IMR-90 (cell line): ENCODE data around the gene IFT25. TPM values are rescaled to one million over a fixed set of nuclear protein-coding genes. Genes with fewer than 3 reads are reported as not detected.
A peak's percentile ranks its signal among the peaks of the same experiment; 100 is the strongest.

ENCODE experiments used
- ATAC-seq: fragments of 200-7000 bp; cut with Tn5 transposase; 2 replicates; pipeline ENCODE4 v1.9.1; 2020; ENCODE audit warnings: low read depth, mild to moderate bottlenecking, moderate library complexity
- BruUV-seq: library from RNA; stranded (reverse); fragments of 400-500 nt; replicated peaks from 2 replicates; lab custom pipeline; 2021; lab: Mats Ljungman, UMichigan
- CTCF ChIA-PET: fragments of 300-600 bp; formaldehyde crosslinking; extraction: SDS; loops from one replicate; lab custom pipeline; 2021; ENCODE audit warnings: antibody characterized with exemption; lab: Yijun Ruan, JAX
- POLR2A ChIA-PET: fragments of 300-600 bp; sonication (Branson Sonifier 250); formaldehyde crosslinking; loops from one replicate; lab custom pipeline; 2022; ENCODE audit warnings: antibody characterized with exemption; ENCODE audit not compliant: unreplicated experiment; lab: Charles Lee
- DNase-seq: peaks from one replicate; pipeline ENCODE4 v3.0.0; 2013
- H2AFZ ChIP-seq: replicated peaks from 2 replicates; pipeline ENCODE3; 2013; ENCODE audit warnings: low read length, mild to moderate bottlenecking; ENCODE audit not compliant: poor library complexity
- H2AK5ac ChIP-seq: 2 replicates; pipeline ENCODE4 v1.6.1; 2013; ENCODE audit warnings: low read depth, low read length, inconsistent platforms
- H2AK9ac ChIP-seq: replicated peaks from 2 replicates; pipeline ENCODE3; 2013; ENCODE audit warnings: mild to moderate bottlenecking, low read depth, low read length, moderate library complexity; ENCODE audit not compliant: poor library complexity
- H2BK120ac ChIP-seq: 2 replicates; pipeline ENCODE4 v1.6.1; 2013; ENCODE audit warnings: low read depth, low read length, inconsistent platforms
- H2BK15ac ChIP-seq: 3 replicates; pipeline ENCODE4 v1.6.1; 2013; ENCODE audit warnings: low read depth, low read length, inconsistent platforms
- H2BK20ac ChIP-seq: 2 replicates; pipeline ENCODE4 v1.6.1; 2013; ENCODE audit warnings: low read depth, mild to moderate bottlenecking, inconsistent platforms, low read length, moderate library complexity
- H2BK5ac ChIP-seq: 2 replicates; pipeline ENCODE4 v1.6.1; 2013; ENCODE audit warnings: mild to moderate bottlenecking, low read depth, low read length, inconsistent platforms; ENCODE audit not compliant: poor library complexity, severe bottlenecking
- H3K14ac ChIP-seq: replicated peaks from 2 replicates; pipeline ENCODE4 v1.6.1; 2013; ENCODE audit warnings: low read depth, low read length, inconsistent platforms
- H3K18ac ChIP-seq: 2 replicates; pipeline ENCODE4 v1.6.1; 2013; ENCODE audit warnings: low read depth, low read length, control low read depth
- H3K23ac ChIP-seq: 2 replicates; pipeline ENCODE4 v1.6.1; 2013; ENCODE audit warnings: low read depth, low read length, inconsistent platforms
- H3K27ac ChIP-seq: 2 replicates; pipeline ENCODE4 v1.5.1; 2013; ENCODE audit warnings: mild to moderate bottlenecking, control low read depth, low read length; ENCODE audit not compliant: insufficient read depth
- H3K27me3 ChIP-seq: 2 replicates; pipeline ENCODE4 v1.6.1; 2013; ENCODE audit warnings: low read length; ENCODE audit not compliant: control insufficient read depth, insufficient read depth
- H3K36me3 ChIP-seq: 2 replicates; pipeline ENCODE4 v1.6.1; 2013; ENCODE audit warnings: low read length, mixed read lengths; ENCODE audit not compliant: control insufficient read depth, insufficient read depth
- H3K4ac ChIP-seq: 2 replicates; pipeline ENCODE4 v1.6.1; 2013; ENCODE audit warnings: low read depth, low read length, inconsistent platforms
- H3K4me1 ChIP-seq: 2 replicates; pipeline ENCODE4 v1.6.1; 2013; ENCODE audit warnings: low read length, mixed read lengths; ENCODE audit not compliant: control insufficient read depth, insufficient read depth
- H3K4me2 ChIP-seq: 2 replicates; pipeline ENCODE4 v1.6.1; 2013; ENCODE audit warnings: low read depth, mild to moderate bottlenecking, control low read depth, low read length, moderate library complexity
- H3K4me3 ChIP-seq: 2 replicates; pipeline ENCODE4 v1.5.1; 2013; ENCODE audit warnings: low read depth, mild to moderate bottlenecking, control low read depth, low read length, moderate library complexity; ENCODE audit not compliant: insufficient read depth
- H3K56ac ChIP-seq: 2 replicates; pipeline ENCODE4 v1.6.1; 2013; ENCODE audit warnings: low read length, inconsistent platforms; ENCODE audit not compliant: insufficient read depth; ENCODE audit errors: extremely low read depth
- H3K79me1 ChIP-seq, 2 experiments: 2 replicates each; pipeline ENCODE4 v1.6.1; 2013; ENCODE audit warnings: low read length in 2 of 2, inconsistent platforms in 1 of 2, low read depth in 1 of 2
- H3K9ac ChIP-seq: 2 replicates; pipeline ENCODE4 v1.6.1; 2013; ENCODE audit warnings: low read depth, low read length, control low read depth
- H3K9me1 ChIP-seq: 2 replicates; pipeline ENCODE4 v1.6.1; 2013; ENCODE audit warnings: low read length, inconsistent platforms; ENCODE audit not compliant: insufficient read depth
- H3K9me3 ChIP-seq: 2 replicates; pipeline ENCODE4 v1.6.1; 2013; ENCODE audit warnings: low read length; ENCODE audit not compliant: control insufficient read depth, insufficient read depth
- H4K20me1 ChIP-seq: 2 replicates; pipeline ENCODE4 v1.6.1; 2013; ENCODE audit warnings: low read length, inconsistent platforms; ENCODE audit not compliant: insufficient read depth
- H4K5ac ChIP-seq: 2 replicates; pipeline ENCODE4 v1.6.1; 2013; ENCODE audit warnings: mild to moderate bottlenecking, low read depth, low read length, control low read depth
- H4K8ac ChIP-seq, 2 experiments: 2 replicates each; pipeline ENCODE4 v1.6.1; 2013; ENCODE audit warnings: low read depth in 2 of 2, low read length in 2 of 2, control low read depth in 1 of 2, inconsistent platforms in 1 of 2
- H4K91ac ChIP-seq: 2 replicates; pipeline ENCODE4 v1.6.1; 2013; ENCODE audit warnings: low read depth, low read length, inconsistent platforms; ENCODE audit not compliant: insufficient read depth
- BHLHE40 ChIP-seq: fragments of 150-350 bp; IDR thresholded peaks from 2 replicates; pipeline ENCODE4 v1.6.1; 2016; ENCODE audit warnings: mild to moderate bottlenecking, low read depth, low read length
- CEBPB ChIP-seq: IDR thresholded peaks from 2 replicates; pipeline ENCODE4 v1.6.1; 2012; ENCODE audit warnings: low read depth, low read length, improper control_type of control experiment
- MAZ ChIP-seq: IDR thresholded peaks from 2 replicates; pipeline ENCODE4 v1.6.1; 2012; ENCODE audit warnings: low read depth, mild to moderate bottlenecking, low read length, improper control_type of control experiment, moderate library complexity, borderline replicate concordance
- MXI1 ChIP-seq: IDR thresholded peaks from 2 replicates; pipeline ENCODE4 v1.6.1; 2012; ENCODE audit warnings: low read depth, mild to moderate bottlenecking, low read length, moderate library complexity, borderline replicate concordance
- NFE2L2 ChIP-seq: fragments of 150-350 bp; IDR thresholded peaks from 2 replicates; pipeline ENCODE4 v1.6.1; 2016; ENCODE audit warnings: low read depth, mild to moderate bottlenecking, low read length
- WGBS, 2 experiments: methylation state at CpG; one replicate each; pipeline versions ENCODE4 v1.1.5 to v1.1.7; 2013; ENCODE audit warnings: missing lambda C conversion rate in 2 of 2; ENCODE audit not compliant: insufficient read length in 1 of 2; ENCODE audit errors: extremely low coverage in 2 of 2; 5-methylcytosine and 5-hydroxymethylcytosine counted together
- dilution Hi-C: fragments of 300-500 bp; cut with HindIII; formaldehyde crosslinking; loops from one replicate; pipeline ENCODE4 v1.14.3; 2018; ENCODE audit warnings: low sequenced_read_pairs; ENCODE audit not compliant: unreplicated experiment
- in situ Hi-C: fragments of 300-500 bp; cut with MboI; formaldehyde crosslinking; loops from 3 replicates; pipeline ENCODE4 v1.14.3; 2019; ENCODE audit warnings: low sequenced_read_pairs, inconsistent platforms, mixed read lengths
- intact Hi-C: fragments of 100-400 bp; cut with micrococcal nuclease; formaldehyde crosslinking; loops from 2 replicates; pipeline ENCODE4 v1.10.0; 2022
- polyA plus RNA-seq, 3 experiments: library from polyadenylated mRNA; depleted of rRNA; stranded (reverse); fragments of >200 nt; gene quantifications; 2 replicates each; pipeline ENCODE4 v1.2.3, GENCODE V29; 2012; ENCODE audit warnings: low replicate concordance in 1 of 3
- total RNA-seq: library from RNA; depleted of rRNA; stranded (reverse); fragments of >200 nt; gene quantifications from 2 replicates; pipeline ENCODE4 v1.2.3, GENCODE V29; 2012
- TF ChIP-seq, protein P1 (sequence below): fragments of 150-350 bp; IDR thresholded peaks from 2 replicates; pipeline ENCODE4 v1.6.1; 2017; ENCODE audit warnings: mild to moderate bottlenecking, antibody characterized with exemption, low read length, low read depth
- TF ChIP-seq, protein P2 (sequence below): fragments of 150-350 bp; IDR thresholded peaks from 2 replicates; pipeline ENCODE4 v1.6.1; 2016; ENCODE audit warnings: low read depth, mild to moderate bottlenecking, low read length, moderate library complexity, borderline replicate concordance
- TF ChIP-seq, protein P3 (sequence below): conservative IDR thresholded peaks from 2 replicates; pipeline ENCODE4 v1.5.1; 2012; ENCODE audit warnings: mild to moderate bottlenecking, low read depth, low read length, improper control_type of control experiment

The IFT25 gene
- total and polyA plus RNA-seq, 2 of the 4 experiments (the other 2 are of a cell fraction): 9.1 to 38.0 TPM

DNA sequence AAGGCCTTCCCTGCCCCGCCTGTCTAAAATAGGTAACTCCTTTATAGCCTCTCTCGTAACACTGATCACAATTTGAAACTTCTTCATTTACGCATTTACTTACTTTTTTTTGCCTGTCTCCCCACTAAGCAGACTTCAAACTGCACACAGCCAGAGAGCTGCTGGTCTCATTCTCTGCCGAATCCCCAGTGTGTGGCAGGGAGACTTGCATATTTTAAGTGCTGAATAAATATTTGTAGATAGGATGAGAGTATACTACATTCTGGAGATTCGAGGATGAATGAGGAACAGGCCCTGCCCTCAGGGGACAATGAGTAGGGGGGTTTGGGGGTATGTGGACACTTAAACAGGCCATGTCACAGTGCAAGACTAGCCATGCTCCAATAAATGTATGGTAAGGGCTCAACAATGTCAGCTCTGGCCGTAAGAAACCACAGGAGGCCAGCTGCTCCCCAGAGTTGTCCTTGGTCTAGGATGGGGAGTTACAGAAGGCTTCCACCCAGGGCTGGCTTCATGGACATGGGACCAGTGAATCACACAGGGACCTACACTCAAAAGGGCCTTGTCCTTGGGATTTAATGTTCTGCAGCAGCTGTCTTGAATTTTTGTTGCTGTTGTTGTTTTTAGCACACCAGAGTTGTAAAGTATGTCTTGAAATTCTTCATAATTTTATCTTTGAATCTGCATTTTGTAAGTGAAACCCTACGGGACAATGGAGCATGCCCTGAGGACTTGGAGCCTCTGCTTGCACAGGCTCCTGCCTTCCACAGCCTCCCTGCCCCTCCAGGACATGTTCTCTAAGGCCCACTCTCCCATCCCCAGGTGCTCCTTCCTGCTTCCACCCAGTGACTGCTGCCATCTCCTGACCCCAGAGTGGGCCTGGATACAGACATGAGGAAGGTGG, 43.0 kb downstream of the IFT25 start:
- Histone ChIP-seq H3K36me3 (no peaks in the 10 kb centered on the region; the same call in 1 of the 2 replicates), H3K9ac (no peak overlapping the region; the same call in 1 of the 2 replicates), H3K56ac (no peak overlapping the region), H3K4me2 (no peak overlapping the region), H3K9me1 (peaks cover 11% of the 10 kb centered on the region), H3K27ac (no peak overlapping the region), H2BK20ac (no peak overlapping the region; the same call in 1 of the 2 replicates), H3K18ac (no peak overlapping the region), H3K4me3 (no peak overlapping the region), H4K20me1 (peaks cover 4% of the 10 kb centered on the region; the same call in 1 of the 2 replicates), H3K14ac (no peak overlapping the region), H2AK5ac (no peak overlapping the region), H3K27me3 (no peaks in the 10 kb centered on the region), H3K4ac (peak overlapping the region; percentile 13; the same call in 1 of the 2 replicates), H3K79me1 (no peaks in the 10 kb centered on the region; a peak in 1 of 4 replicates), H2AFZ (no peak overlapping the region), H4K8ac (no peak overlapping the region), H2BK15ac (no peak overlapping the region), H3K9me3 (no peaks in the 10 kb centered on the region), H2AK9ac (no peak overlapping the region), H2BK5ac (no peak overlapping the region), H2BK120ac (no peak overlapping the region), H4K5ac (no peak overlapping the region), H3K23ac (no peak overlapping the region), H4K91ac (no peak overlapping the region), H3K4me1 (peaks cover 14% of the 10 kb centered on the region)
- ATAC-seq (peak; percentile 62; the same call in 1 of the 2 replicates), DNase-seq (no peak)
- TF ChIP-seq BHLHE40 (no peak), MXI1 (no peak), MAZ (no peak), CEBPB (no peak), NFE2L2 (no peak)
- TF ChIP-seq, protein P1, sequence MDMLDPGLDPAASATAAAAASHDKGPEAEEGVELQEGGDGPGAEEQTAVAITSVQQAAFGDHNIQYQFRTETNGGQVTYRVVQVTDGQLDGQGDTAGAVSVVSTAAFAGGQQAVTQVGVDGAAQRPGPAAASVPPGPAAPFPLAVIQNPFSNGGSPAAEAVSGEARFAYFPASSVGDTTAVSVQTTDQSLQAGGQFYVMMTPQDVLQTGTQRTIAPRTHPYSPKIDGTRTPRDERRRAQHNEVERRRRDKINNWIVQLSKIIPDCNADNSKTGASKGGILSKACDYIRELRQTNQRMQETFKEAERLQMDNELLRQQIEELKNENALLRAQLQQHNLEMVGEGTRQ: no peak
- TF ChIP-seq, protein P2, sequence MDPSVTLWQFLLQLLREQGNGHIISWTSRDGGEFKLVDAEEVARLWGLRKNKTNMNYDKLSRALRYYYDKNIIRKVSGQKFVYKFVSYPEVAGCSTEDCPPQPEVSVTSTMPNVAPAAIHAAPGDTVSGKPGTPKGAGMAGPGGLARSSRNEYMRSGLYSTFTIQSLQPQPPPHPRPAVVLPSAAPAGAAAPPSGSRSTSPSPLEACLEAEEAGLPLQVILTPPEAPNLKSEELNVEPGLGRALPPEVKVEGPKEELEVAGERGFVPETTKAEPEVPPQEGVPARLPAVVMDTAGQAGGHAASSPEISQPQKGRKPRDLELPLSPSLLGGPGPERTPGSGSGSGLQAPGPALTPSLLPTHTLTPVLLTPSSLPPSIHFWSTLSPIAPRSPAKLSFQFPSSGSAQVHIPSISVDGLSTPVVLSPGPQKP: no peak
- TF ChIP-seq, protein P3, sequence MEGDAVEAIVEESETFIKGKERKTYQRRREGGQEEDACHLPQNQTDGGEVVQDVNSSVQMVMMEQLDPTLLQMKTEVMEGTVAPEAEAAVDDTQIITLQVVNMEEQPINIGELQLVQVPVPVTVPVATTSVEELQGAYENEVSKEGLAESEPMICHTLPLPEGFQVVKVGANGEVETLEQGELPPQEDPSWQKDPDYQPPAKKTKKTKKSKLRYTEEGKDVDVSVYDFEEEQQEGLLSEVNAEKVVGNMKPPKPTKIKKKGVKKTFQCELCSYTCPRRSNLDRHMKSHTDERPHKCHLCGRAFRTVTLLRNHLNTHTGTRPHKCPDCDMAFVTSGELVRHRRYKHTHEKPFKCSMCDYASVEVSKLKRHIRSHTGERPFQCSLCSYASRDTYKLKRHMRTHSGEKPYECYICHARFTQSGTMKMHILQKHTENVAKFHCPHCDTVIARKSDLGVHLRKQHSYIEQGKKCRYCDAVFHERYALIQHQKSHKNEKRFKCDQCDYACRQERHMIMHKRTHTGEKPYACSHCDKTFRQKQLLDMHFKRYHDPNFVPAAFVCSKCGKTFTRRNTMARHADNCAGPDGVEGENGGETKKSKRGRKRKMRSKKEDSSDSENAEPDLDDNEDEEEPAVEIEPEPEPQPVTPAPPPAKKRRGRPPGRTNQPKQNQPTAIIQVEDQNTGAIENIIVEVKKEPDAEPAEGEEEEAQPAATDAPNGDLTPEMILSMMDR: no peak
- in situ Hi-C loops: no loop called here
- dilution Hi-C loops: no loop called here
- CTCF ChIA-PET: no interaction called here
- intact Hi-C loops: no loop called here
- POLR2A ChIA-PET: no interaction called here
- 41% methylated on average over 2 of the region's 7 CpGs; no CpG with 5 or more reads in 1 of the 2 experiments for WGBS, 2 experiments
- BruUV-seq: no TSS peak
